Activated T-cell treated with anti-CD3 and anti-CD28 coated beads for 24 hours (primary cell): Measurements from ENCODE around the gene NAALADL2.

ENCODE experiments used
- DNase-seq: peaks from one replicate; pipeline ENCODE4 v3.0.0-alpha.2; 2020; ENCODE audit warnings: low read depth

Gene NAALADL2

DNA sequence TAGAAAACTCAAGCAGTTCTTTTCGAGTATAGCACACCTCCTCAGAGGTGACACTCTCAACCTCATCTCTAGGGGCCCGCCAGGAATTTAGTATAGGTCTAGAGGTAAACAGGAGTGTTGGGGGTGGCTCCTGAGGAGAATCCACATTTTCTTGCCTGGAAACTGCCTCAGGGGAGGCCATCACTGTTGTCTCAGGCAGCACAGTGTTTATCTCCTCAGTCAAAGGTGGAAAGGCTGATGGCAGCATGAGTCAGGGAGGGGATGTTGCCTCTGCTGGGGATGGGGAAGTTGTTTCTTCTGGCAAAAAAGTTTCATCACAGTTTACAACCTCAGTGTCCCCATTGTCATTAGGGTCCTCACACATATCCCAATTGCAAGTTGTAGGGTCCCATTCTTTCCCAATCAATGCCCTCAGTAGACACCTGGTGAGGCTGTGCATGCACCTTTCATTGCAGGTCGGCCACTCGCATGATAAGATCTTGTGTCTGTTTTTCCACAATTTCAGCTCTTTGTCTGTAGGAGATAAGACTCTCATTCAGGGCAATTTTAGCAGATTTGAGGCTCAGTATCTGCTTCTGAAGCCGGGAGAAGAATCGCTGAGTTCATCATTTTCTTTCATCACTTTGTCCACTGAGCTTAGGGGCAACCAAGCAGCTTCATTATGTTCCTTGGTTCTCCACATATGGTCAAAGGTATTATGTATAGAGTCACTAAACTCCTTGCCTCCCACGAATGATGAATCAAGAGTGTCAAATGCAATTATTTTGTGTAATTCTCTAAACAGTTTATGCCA lies 25.8 kb downstream of the NAALADL2 start:
- no peak for DNase-seq

GRCh38 chr3:174891524-174892203 lies 32.5 kb downstream of the NAALADL2 start:
- DNase-seq = no peak

- no peak for DNase-seq
Observed at GRCh38 chr3:174907027-174907426, 47.9 kb downstream of the NAALADL2 start.

DNA sequence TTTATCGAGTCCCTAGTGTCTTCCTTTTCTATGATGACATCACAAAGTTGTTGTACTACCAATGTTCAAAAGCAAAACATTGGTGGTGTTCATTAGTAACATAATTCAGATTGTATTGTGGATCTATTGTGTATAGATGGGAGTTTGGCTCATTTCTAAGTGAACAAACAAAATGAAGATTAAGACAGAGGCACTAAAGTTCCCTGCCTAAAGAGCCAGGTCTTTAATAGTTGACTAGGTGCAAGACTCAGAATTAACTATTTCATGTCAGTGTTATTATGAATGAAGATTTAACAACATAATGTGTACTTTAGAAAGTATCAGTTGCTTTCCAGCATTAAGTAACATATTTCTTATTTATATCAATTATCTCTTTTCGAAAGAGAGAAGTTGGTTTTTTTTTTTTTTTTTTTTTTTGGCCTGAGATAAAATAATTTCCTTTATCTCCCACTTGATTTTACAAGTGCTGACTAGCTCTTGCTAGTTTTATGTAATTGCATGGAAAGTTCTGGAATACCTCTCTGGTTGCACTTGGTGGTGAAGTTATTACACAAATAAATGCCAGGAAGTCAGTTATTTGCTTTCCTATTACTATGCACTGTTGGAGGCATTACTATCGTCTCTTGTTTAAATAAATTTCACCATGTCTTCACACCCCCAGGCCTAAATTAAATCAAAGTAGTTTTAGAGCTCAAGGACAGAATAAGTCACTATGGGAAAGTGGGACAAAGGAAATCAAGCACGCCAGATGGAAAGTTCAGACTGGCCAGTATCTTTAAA lies 48.7 kb downstream of the NAALADL2 start:
- DNase-seq = no peak

- DNase-seq = no peak
Observed at GRCh38 chr3:174931473-174932353, 72.6 kb downstream of the NAALADL2 start.

- no peak for DNase-seq
Observed at GRCh38 chr3:174936590-174936989, 77.5 kb downstream of the NAALADL2 start.

- DNase-seq = no peak
Observed at GRCh38 chr3:174937478-174937877, 78.3 kb downstream of the NAALADL2 start.

GRCh38 chr3:174938102-174938501 lies 79.0 kb downstream of the NAALADL2 start:
- no peak for DNase-seq

DNA sequence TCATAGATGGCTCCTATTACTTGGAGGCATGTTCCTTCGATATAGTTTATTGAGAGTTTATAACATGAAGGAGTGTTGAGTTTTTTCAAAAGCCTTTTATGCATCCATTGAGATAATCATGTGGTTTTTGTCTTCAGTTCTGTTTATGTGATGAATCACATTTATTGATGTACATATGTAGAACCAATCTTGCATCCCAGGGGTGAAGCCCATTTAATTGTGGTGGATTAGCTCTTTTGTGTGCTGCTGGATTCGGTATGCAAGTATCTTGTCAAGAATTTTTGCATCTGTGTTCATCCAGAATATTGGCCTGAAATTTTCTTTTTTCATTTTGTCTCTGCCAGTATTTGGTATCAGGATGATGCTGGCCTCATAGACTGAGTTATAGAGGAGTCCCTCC lies 81.0 kb downstream of the NAALADL2 start:
- DNase-seq = no peak

- DNase-seq = no peak
Observed at GRCh38 chr3:174945276-174945675, 86.1 kb downstream of the NAALADL2 start.

GRCh38 chr3:174945951-174946350 lies 86.8 kb downstream of the NAALADL2 start:
- no peak for DNase-seq

- no peak for DNase-seq
Observed at GRCh38 chr3:174949523-174949922, 90.4 kb downstream of the NAALADL2 start.

DNA sequence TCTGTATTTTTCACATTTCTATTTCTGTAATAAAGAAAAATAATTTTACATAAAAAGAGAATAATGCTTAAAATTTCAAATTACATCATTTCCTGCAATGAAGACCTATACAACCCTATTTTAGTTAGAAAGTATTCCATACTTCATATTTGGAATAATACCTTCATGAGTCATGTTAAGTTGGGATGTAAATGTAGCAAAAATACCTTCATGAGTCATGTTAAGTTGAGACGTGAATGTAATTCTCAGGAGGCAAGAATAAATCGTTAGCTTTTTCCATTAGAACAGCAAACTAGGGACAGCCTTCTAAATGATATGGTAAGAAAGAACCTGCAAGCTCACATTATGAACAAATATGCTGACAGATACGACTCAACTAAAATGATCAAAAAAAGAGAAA lies 91.9 kb downstream of the NAALADL2 start:
- no peak for DNase-seq

- DNase-seq = no peak
Observed at GRCh38 chr3:174951498-174952005, 92.4 kb downstream of the NAALADL2 start.

DNA sequence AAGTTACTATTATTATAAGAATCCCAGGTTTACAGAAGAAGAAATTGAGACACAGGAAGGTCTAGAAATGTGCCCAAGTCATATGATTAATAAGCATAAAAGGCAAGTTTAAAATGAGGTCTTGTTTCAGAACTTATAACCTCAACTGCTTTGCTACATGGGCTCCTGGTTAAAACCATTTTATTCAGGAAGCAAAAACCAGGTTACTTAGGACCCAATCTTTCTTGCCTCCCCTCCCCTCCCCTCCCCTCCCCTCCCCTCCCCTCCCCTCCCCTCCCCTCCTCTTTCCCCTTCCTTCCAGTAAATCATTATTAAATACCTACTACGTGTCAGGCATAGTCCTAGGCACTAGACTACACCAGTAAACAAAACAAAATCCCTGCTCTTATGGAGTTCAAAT lies 93.9 kb downstream of the NAALADL2 start:
- no peak for DNase-seq

- DNase-seq = no peak
Observed at GRCh38 chr3:174955513-174956016, 96.4 kb downstream of the NAALADL2 start.

- DNase-seq = no peak
Observed at GRCh38 chr3:174957081-174957480, 97.9 kb downstream of the NAALADL2 start.

GRCh38 chr3:174957551-174958001 lies 98.4 kb downstream of the NAALADL2 start:
- no peak for DNase-seq

GRCh38 chr3:174958671-174959328 lies 99.7 kb downstream of the NAALADL2 start:
- no peak for DNase-seq

DNA sequence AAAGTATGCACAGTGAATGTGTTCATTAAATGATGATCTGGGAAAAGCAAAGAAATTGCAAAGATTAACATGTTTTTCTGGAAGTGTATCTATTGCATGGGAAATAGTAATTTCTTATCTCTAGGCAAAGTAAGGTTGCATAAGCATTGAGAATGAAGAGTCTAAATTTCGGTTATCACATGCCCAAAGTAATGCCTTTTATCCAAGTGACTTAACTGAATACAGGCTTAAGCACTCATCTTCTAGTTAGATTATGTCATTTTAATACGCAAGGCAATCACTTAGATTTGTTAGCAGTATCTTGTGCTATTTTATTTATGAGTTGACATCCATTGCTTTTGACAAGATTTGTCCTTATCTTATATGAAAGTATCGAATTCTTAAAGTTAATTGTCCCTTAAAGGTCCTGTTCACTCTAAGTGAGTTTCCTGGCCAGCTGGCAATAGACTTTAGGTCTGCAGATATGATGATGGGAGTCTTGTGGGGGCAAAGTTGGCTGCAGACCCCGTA lies 100.5 kb downstream of the NAALADL2 start:
- no peak for DNase-seq

GRCh38 chr3:174960898-174961297 lies 101.8 kb downstream of the NAALADL2 start:
- DNase-seq = no peak
